HG02981 (cell line): ENCODE measurements around the gene SCARB2.

Experiments used
- ATAC-seq: cut with Tn5 transposase; IDR thresholded peaks from one replicate; pipeline ENCODE4 v1.9.1; 2021; ENCODE audit warnings: mild to moderate bottlenecking, moderate library complexity; ENCODE audit not compliant: unreplicated experiment

Gene SCARB2

GRCh38 chr4:76200771-76201231 is 12.8 kb downstream of the SCARB2 start:
- ATAC-seq, result no peak

- peak; percentile 89 for ATAC-seq
These were observed 13.9 kb downstream of the SCARB2 start for GRCh38 chr4:76199664-76200211.

GRCh38 chr4:76198411-76199237 is 15.0 kb downstream of the SCARB2 start:
- ATAC-seq, result peak; percentile 37

GRCh38 chr4:76197971-76198410 is 15.6 kb downstream of the SCARB2 start:
- peak; percentile 0 for ATAC-seq

- no peak for ATAC-seq
These were observed 16.4 kb downstream of the SCARB2 start for GRCh38 chr4:76197031-76197743.

GRCh38 chr4:76196376-76196775 is 17.2 kb downstream of the SCARB2 start:
- no peak for ATAC-seq

GRCh38 chr4:76195326-76195725 is 18.3 kb downstream of the SCARB2 start:
- ATAC-seq, result no peak

GRCh38 chr4:76194325-76194724 is 19.3 kb downstream of the SCARB2 start:
- no peak for ATAC-seq

- ATAC-seq, result no peak
These were observed 21.4 kb downstream of the SCARB2 start for GRCh38 chr4:76192236-76192635.

- ATAC-seq, result no peak
These were observed 25.1 kb downstream of the SCARB2 start for GRCh38 chr4:76188557-76188956.

GRCh38 chr4:76188149-76188548 is 25.5 kb downstream of the SCARB2 start:
- ATAC-seq, result no peak

- ATAC-seq, result no peak
These were observed 26.5 kb downstream of the SCARB2 start for GRCh38 chr4:76187152-76187551.

GRCh38 chr4:76182463-76182862 is 31.2 kb downstream of the SCARB2 start:
- ATAC-seq, result no peak

- ATAC-seq, result peak; percentile 87
These were observed 34.0 kb downstream of the SCARB2 start for GRCh38 chr4:76179398-76180318.

- ATAC-seq, result no peak
These were observed 35.3 kb downstream of the SCARB2 start for GRCh38 chr4:76178296-76178695.

GRCh38 chr4:76177709-76178108 is 35.9 kb downstream of the SCARB2 start:
- ATAC-seq, result no peak

- no peak for ATAC-seq
These were observed 38.3 kb downstream of the SCARB2 start for GRCh38 chr4:76175336-76175735.

GRCh38 chr4:76174216-76174615 is 39.4 kb downstream of the SCARB2 start:
- ATAC-seq, result no peak

GRCh38 chr4:76168688-76169087 is 44.9 kb downstream of the SCARB2 start:
- no peak for ATAC-seq

GRCh38 chr4:76166480-76166879 is 47.1 kb downstream of the SCARB2 start:
- ATAC-seq, result no peak

- no peak for ATAC-seq
These were observed 53.3 kb downstream of the SCARB2 start for GRCh38 chr4:76160355-76160754.
